Hypothalamus (tissue), 51 donors: Measurements from ENCODE around the gene SRPK2.
"Not testable (repeated sequence)": the region's sequence is repeated elsewhere in the genome, so short reads cannot be mapped to it uniquely, and the experiment has no call there.

Experiments used
- DNase-seq, 51 donors: peaks; one replicate each; lab custom pipeline; 2025; lab: John Stamatoyannopoulos, UW

The SRPK2 gene

DNA sequence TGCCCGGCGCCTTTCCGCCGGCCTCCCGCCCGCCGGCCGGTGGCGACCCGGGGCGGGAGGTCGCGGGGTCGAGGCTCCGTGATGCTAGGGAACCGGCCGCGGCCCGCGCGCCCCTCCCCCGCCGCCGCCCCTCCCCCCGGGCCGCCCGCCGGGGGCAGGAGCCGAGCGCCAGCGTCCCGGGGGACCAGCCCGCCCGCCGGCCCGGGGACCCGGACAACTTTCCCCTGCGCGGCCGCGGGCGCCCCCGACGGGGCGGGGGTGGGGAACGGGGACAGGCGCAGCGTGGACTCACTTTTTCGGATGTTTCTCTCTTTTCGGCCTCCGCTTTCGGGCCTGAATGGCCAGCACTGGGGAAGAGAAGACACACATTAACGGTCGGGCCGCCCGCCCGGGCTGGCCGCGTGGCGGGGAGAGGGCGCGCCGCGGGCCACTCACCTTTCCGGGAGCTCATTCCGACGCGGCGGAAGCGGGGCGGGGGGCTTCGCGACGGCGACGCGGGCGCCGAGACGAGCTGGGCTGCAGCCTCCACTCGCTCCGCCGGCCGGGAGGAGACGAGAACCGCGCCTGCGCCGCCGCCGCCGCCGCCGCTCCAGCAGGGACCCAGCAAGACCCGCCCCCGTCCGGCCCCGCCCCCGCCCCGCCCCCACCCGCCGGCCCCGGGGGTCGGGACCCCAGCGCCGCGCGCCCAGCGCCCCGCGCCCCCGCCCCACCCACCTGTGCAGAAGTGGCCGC lies at the start of gene SRPK2:
SRPK2 (minus strand) TSS at position 566 of the 732 bp plus-strand sequence.
- DNase-seq = peak in 50 of 51 donors; percentile 27 to 86 (median 65)

DNA sequence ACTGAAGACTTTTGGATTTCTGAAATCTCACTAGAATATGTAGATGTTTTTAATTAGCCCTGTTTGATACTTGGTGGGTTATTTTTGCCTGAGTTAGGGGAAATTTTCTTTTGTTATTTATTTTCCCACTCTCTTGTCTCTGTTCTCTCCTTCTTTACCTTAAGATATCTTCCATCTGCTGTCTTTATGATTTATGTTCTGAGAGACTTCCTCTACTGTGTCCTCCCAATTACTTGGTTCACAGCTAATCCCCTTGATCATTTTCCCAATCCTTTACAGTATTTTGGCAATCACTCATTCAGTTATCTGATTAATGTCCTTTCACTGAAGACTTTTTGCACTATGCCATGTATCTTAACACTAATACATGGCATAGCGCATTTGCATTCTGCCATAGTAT lies 49.5 kb upstream of the SRPK2 start:
- DNase-seq = no peak

- not testable (repeated sequence) for DNase-seq
These were observed 48.6 kb upstream of the SRPK2 start for GRCh38 chr7:105437356-105437755.

DNA sequence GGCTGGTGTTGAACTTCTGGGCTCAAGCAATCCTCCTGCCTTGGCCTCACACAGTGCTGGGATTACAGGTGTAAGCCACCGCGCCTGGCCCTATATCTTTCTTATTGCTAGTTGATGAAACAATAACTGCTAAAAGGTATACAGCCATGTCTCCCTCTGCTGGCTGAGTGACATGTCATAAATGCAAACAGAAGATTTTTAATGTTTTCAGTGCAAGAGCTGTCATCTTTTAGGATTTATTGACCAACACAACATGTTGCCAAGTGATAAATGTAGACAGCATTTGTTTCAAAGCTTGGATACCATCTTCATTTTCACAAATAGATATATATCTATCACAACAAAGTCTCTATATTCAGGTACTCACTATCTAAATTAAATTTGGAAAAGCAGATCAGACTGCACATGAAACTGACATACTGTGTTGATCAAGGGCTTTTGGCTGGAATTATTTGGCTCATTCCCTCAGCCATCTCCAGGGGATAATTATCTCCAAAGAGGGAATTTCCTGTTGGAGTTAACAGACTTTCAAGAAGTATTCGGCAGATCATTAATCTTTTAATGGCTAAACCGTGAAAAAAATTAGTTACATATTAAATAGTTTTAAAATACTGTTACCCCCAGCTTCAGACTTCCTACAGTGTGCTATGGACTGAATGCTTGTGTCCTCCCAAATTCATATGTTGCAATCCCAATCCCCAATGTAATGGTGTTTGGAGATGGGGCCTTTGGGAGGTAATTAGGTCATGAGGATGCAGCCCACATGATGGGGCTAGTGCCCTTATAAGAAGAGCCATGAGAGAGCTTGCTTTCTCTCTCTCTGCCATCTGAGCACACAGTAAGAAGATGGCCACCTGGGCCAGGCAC lies 41.3 kb upstream of the SRPK2 start:
- peak in 4 of 51 donors; percentile 1 to 12 (median 3) for DNase-seq

- DNase-seq = no peak
These were observed 38.0 kb upstream of the SRPK2 start for GRCh38 chr7:105426606-105427146.

DNA sequence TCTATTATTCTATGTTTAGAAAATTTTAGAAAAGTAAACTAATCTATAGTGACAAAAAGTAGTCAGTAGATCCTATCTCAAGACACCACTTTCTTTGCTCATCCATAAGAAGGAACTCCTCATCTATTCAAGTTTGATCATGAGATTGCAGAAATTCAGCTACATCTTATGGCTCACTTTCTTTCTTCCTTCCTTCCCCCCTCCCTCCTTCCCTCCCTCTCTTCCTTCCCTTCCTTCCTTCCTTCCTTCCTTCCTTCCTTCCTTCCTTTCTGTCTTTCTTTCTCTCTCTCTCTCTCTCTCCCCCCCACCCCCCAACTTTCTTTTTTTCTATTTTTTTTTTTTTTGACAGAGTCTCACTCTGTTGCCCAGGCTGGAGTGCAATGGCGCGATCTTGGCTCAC lies 35.3 kb upstream of the SRPK2 start:
- no peak for DNase-seq

- DNase-seq = no peak
These were observed 25.2 kb upstream of the SRPK2 start for GRCh38 chr7:105413887-105414437.

DNA sequence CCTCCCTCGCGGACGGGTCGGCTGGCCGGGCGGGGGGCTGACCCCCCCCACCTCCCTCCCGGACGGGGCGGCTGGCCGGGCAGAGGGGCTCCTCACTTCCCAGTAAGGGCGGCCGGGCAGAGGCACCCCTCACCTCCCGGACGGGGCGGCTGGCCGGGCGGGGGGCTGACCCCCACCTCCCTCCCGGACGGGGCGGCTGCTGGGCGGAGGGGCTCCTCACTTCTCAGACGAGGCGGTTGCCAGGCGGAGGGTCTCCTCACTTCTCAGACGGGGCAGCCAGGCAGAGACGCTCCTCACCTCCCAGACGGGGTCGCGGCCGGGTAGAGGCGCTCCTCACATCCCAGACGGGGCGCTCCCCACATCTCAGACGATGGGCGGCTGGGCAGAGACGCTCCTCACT lies 22.1 kb upstream of the SRPK2 start:
- not testable (repeated sequence) for DNase-seq

GRCh38 chr7:105409775-105410174 lies 21.1 kb upstream of the SRPK2 start:
- DNase-seq = not testable (repeated sequence)

DNA sequence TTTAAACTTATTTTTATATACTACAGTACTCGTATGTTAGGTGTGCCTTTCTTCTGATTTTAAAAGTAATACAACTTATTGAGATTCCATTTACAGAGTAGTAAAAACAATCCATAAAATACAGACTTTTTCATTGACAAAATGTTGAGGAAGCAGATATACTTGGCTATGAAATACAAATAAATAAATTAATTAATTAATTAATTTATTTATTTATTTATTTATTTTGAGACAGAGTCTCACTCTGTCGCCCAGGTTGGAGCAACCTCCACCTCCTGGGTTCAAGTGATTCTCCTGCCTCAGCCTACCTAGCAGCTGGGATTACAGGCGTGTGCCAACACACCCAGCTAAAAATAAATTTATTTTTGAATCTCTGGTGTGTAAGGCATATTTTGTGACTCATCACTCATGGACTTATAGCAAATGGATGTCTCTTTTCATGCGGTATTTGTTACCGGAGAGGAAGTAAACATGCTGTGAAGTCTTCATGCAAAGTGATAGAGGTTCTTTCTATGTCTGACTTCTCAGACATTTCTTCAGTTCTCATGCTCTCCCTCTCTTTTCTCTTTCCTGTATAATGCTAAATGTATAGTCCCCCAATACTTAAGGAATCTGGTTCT lies 20.2 kb upstream of the SRPK2 start:
- DNase-seq = no peak

GRCh38 chr7:105403128-105403527 lies 14.4 kb upstream of the SRPK2 start:
- DNase-seq = no peak

- no peak for DNase-seq
These were observed 13.7 kb upstream of the SRPK2 start for GRCh38 chr7:105402221-105403095.

GRCh38 chr7:105399043-105399725 lies 10.5 kb upstream of the SRPK2 start:
- DNase-seq = no peak

GRCh38 chr7:105396566-105396965 lies 7.8 kb upstream of the SRPK2 start:
- no peak for DNase-seq

- DNase-seq = no peak
These were observed 2.7 kb upstream of the SRPK2 start for GRCh38 chr7:105391429-105391828.

DNA sequence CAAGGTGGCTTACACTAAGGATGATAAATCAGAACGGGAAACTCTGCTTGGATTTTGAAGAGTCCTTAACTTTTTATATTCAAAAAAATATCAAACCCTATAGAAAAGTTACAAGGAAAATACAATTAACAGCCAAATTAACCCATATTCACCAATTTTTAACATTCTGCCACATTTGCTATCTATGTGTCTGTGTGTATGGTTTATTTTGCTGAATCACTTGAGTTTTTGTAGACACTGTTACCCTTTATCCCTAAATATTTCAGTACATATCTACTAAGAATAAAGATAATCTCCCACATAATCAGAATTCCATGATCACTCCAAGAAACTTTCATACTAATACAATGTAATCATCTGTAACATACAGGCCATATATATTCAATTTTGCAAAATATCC lies 1.2 kb upstream of the SRPK2 start:
- DNase-seq = no peak

- peak in 24 of 51 donors; percentile 7 to 66 (median 40) for DNase-seq
These were observed 448 bp upstream of the SRPK2 start for GRCh38 chr7:105389088-105389650.

DNA sequence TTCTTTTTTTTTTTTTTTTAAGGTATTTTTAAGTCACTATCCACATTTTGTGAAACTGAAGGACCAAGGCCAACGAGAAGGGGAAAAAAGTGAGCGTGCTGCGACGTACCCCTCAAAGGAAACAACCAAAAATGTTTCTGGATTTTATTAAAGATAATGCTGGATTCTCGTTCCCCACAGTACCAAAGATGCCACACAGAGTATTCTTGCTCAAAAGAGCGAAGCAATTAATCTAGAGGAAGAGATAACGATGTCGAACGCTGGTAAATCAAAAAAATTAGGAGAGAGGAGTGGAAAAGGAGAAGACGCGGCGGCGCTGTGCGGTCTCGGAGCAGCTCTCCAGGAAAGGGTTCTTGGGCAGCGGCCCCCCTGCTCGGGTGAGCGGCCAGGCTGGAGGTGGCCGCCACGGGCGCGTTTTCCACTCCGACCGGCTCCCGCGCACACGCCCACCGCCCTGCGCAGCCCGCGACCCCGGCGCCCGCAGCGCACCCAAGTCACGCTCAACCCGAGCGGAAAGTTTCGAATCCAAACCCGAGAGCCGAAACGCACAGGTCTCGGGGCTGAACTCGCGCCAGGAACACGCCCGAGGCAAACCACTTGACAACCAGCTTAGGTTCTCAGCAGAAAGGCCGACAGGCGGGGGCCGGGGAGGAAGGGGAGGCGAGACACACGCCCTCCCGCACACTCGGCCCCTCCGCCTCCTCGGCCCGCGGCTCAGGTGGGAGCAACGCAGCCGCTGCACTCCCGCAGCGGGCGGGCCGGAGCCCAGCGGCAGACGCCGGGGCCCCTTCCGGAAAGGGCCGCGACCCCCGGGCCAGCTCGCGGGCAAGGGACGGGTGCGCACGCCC lies 989 bp downstream of the SRPK2 start:
- DNase-seq = peak in 44 of 51 donors; percentile 5 to 68 (median 38)
